GM23338 (cell line): Measurements from ENCODE around the gene KMT2C. TPM values are rescaled to one million over a fixed set of nuclear protein-coding genes. Genes with fewer than 3 reads are reported as not detected.

Experiments
- ATAC-seq: fragments of 200-7000 bp; cut with Tn5 transposase; 3 replicates; pipeline ENCODE4 v1.9.1; 2020
- DNase-seq: peaks from one replicate; pipeline ENCODE4 v3.0.0-alpha.2; 2015; ENCODE audit warnings: low spot score
- H2AFZ ChIP-seq: fragments of 200-600 bp; sonication (generic); 2 replicates; pipeline ENCODE4 v1.8.0; 2016; ENCODE audit warnings: antibody characterized with exemption, mild to moderate bottlenecking, moderate library complexity
- H3F3A ChIP-seq: fragments of 200-600 bp; sonication (generic); replicated peaks from 2 replicates; pipeline ENCODE4 v1.8.0; 2017; ENCODE audit warnings: antibody characterized with exemption, mixed run types, low read depth
- H3K27ac ChIP-seq: fragments of 200-600 bp; sonication (generic); 2 replicates; pipeline ENCODE4 v1.6.1; 2016; ENCODE audit warnings: low read depth
- H3K27me3 ChIP-seq: fragments of 200-600 bp; sonication (generic); 2 replicates; pipeline ENCODE4 v1.8.0; 2016; ENCODE audit warnings: mild to moderate bottlenecking, mixed run types, moderate library complexity; ENCODE audit not compliant: insufficient read depth
- H3K36me3 ChIP-seq: fragments of 200-600 bp; sonication (generic); 2 replicates; pipeline ENCODE4 v1.8.0; 2016; ENCODE audit warnings: mild to moderate bottlenecking; ENCODE audit not compliant: insufficient read depth
- H3K4me1 ChIP-seq: fragments of 200-600 bp; sonication (generic); 2 replicates; pipeline ENCODE4 v1.8.0; 2016; ENCODE audit warnings: mild to moderate bottlenecking, moderate library complexity; ENCODE audit not compliant: insufficient read depth
- H3K4me2 ChIP-seq: fragments of 200-600 bp; sonication (generic); 2 replicates; pipeline ENCODE4 v1.7.1; 2017; ENCODE audit warnings: mixed run types
- H3K4me3 ChIP-seq: fragments of 200-600 bp; sonication (generic); 2 replicates; pipeline ENCODE4 v1.6.1; 2016; ENCODE audit warnings: mixed run types
- H3K79me2 ChIP-seq: fragments of 200-600 bp; sonication (generic); replicated peaks from 2 replicates; pipeline ENCODE4 v1.8.0; 2017; ENCODE audit warnings: mild to moderate bottlenecking; ENCODE audit not compliant: insufficient read depth
- H3K9me2 ChIP-seq: fragments of 200-600 bp; sonication (generic); 2 replicates; pipeline ENCODE4 v1.8.0; 2017; ENCODE audit not compliant: insufficient read depth
- H4K20me1 ChIP-seq: fragments of 200-600 bp; sonication (generic); replicated peaks from 2 replicates; pipeline ENCODE4 v1.8.0; 2017; ENCODE audit warnings: mild to moderate bottlenecking; ENCODE audit not compliant: insufficient read depth
- H3K27ac Mint-ChIP-seq: 2 replicates; pipeline ENCODE4 v1.8.0; 2020; ENCODE audit warnings: inconsistent platforms, mild to moderate bottlenecking, moderate library complexity, mixed read lengths
- H3K27me3 Mint-ChIP-seq: 3 replicates; pipeline ENCODE4 v1.8.0; 2022; ENCODE audit warnings: low read depth, mild to moderate bottlenecking, moderate library complexity, mixed read lengths, inconsistent platforms; ENCODE audit not compliant: insufficient read depth, poor library complexity
- H3K36me3 Mint-ChIP-seq: 3 replicates; pipeline ENCODE4 v1.8.0; 2021; ENCODE audit warnings: low read depth, mild to moderate bottlenecking, inconsistent platforms, moderate library complexity, mixed read lengths
- H3K4me1 Mint-ChIP-seq: 3 replicates; pipeline ENCODE4 v1.8.0; 2020; ENCODE audit warnings: mild to moderate bottlenecking, inconsistent platforms, mixed read lengths
- H3K4me3 Mint-ChIP-seq: 3 replicates; pipeline ENCODE4 v1.8.0; 2021; ENCODE audit warnings: moderate library complexity, mild to moderate bottlenecking, inconsistent platforms, mixed read lengths
- H3K9me3 Mint-ChIP-seq: 3 replicates; pipeline ENCODE4 v1.8.0; 2020; ENCODE audit warnings: moderate library complexity, mild to moderate bottlenecking, inconsistent platforms, mixed read lengths
- EZH2 ChIP-seq: fragments of 200-600 bp; sonication (generic); IDR thresholded peaks from one replicate; pipeline ENCODE4 v1.8.0; 2017; ENCODE audit warnings: antibody characterized with exemption, mild to moderate bottlenecking, low read depth; ENCODE audit not compliant: unreplicated experiment
- JUNB ChIP-seq: IDR thresholded peaks from one replicate; pipeline ENCODE4 v1.6.1; 2016; ENCODE audit warnings: antibody characterized with exemption; ENCODE audit not compliant: unreplicated experiment
- NANOG ChIP-seq: IDR thresholded peaks from 2 replicates; pipeline ENCODE4 v1.6.1; 2016; ENCODE audit warnings: antibody characterized with exemption, borderline replicate concordance
- POLR2AphosphoS5 ChIP-seq: IDR thresholded peaks from 2 replicates; pipeline ENCODE4 v1.6.1; 2016; ENCODE audit warnings: antibody characterized with exemption, low read depth
- ZNF331 ChIP-seq: fragments of 250-450 bp; sonication (Bioruptor Pico); IDR thresholded peaks from 2 replicates; pipeline ENCODE4 v1.5.0; 2020; ENCODE audit warnings: low read depth, mild to moderate bottlenecking, moderate library complexity
- polyA plus RNA-seq: library from polyadenylated mRNA; unstranded; fragments of >200 nt; fragmentation: Nextera tagmentation; extraction: Ambion mirVana; gene quantifications from 2 replicates; pipeline ENCODE4 v1.2.1, GENCODE V29; 2016
- total RNA-seq: library from RNA; depleted of rRNA; stranded (reverse); fragments of >200 nt; shearing (Covaris generic); gene quantifications from 2 replicates; pipeline ENCODE4 v1.2.3, GENCODE V29; 2014
- TF ChIP-seq, protein P1 (sequence below): IDR thresholded peaks from one replicate; pipeline ENCODE4 v1.6.1; 2018; ENCODE audit warnings: antibody characterized with exemption; ENCODE audit not compliant: unreplicated experiment
- TF ChIP-seq, protein P2 (sequence below): IDR thresholded peaks from 2 replicates; pipeline ENCODE4 v1.6.1; 2016; ENCODE audit warnings: antibody characterized with exemption
- TF ChIP-seq, protein P3 (sequence below), 2 experiments: fragments of 200-600 bp in 1 of 2; sonication (generic) in 1 of 2; conservative IDR thresholded peaks; 2 replicates each; pipeline versions ENCODE4 v1.5.1 to v1.6.1; 2016 to 2017; ENCODE audit warnings: antibody characterized with exemption in 2 of 2, low read depth in 2 of 2, mild to moderate bottlenecking in 2 of 2, moderate library complexity in 1 of 2

Gene KMT2C
- total and polyA plus RNA-seq, 2 experiments from 2014 or later: 11.4 to 39.0 TPM

DNA sequence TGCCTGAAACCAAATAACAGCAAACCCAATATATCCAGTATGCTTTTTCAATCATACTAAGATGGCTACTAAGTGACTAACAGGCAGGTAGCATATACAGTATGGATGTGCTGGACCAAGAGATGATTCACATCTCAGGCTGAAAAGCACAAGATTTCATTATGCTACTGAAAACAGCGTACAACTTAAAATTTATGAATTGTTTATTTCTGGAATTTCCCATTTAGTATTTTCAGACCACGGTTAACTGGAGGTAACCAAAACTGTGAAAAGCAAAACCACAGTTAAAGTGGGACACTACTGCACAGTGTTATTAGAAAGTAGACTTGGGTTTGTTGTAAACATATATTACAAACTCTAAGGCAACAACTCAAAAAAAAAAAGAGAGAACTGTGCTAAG, 91.5 kb downstream of the KMT2C start:
- no peaks in the 10 kb centered on the region for H3F3A ChIP-seq
- H3K9me2 ChIP-seq: no peaks in the 10 kb centered on the region
- H3K4me2 ChIP-seq: no peak overlapping the region
- H4K20me1 ChIP-seq: no peaks in the 10 kb centered on the region; the same call in 1 of the 2 replicates
- peaks cover 13% of the 10 kb centered on the region; the same call in 2 of the 3 replicates for H3K9me3 Mint-ChIP-seq
- no peaks in the 10 kb centered on the region; the same call in 2 of the 3 replicates for H3K4me1 Mint-ChIP-seq
- TF ChIP-seq ZNF331 (CRISPR knock-in tag): no peak
- TF ChIP-seq, protein P1, sequence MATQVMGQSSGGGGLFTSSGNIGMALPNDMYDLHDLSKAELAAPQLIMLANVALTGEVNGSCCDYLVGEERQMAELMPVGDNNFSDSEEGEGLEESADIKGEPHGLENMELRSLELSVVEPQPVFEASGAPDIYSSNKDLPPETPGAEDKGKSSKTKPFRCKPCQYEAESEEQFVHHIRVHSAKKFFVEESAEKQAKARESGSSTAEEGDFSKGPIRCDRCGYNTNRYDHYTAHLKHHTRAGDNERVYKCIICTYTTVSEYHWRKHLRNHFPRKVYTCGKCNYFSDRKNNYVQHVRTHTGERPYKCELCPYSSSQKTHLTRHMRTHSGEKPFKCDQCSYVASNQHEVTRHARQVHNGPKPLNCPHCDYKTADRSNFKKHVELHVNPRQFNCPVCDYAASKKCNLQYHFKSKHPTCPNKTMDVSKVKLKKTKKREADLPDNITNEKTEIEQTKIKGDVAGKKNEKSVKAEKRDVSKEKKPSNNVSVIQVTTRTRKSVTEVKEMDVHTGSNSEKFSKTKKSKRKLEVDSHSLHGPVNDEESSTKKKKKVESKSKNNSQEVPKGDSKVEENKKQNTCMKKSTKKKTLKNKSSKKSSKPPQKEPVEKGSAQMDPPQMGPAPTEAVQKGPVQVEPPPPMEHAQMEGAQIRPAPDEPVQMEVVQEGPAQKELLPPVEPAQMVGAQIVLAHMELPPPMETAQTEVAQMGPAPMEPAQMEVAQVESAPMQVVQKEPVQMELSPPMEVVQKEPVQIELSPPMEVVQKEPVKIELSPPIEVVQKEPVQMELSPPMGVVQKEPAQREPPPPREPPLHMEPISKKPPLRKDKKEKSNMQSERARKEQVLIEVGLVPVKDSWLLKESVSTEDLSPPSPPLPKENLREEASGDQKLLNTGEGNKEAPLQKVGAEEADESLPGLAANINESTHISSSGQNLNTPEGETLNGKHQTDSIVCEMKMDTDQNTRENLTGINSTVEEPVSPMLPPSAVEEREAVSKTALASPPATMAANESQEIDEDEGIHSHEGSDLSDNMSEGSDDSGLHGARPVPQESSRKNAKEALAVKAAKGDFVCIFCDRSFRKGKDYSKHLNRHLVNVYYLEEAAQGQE: no peak
- TF ChIP-seq, protein P2, sequence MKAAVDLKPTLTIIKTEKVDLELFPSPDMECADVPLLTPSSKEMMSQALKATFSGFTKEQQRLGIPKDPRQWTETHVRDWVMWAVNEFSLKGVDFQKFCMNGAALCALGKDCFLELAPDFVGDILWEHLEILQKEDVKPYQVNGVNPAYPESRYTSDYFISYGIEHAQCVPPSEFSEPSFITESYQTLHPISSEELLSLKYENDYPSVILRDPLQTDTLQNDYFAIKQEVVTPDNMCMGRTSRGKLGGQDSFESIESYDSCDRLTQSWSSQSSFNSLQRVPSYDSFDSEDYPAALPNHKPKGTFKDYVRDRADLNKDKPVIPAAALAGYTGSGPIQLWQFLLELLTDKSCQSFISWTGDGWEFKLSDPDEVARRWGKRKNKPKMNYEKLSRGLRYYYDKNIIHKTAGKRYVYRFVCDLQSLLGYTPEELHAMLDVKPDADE: no peak
- no peaks in the 10 kb centered on the region for H3K36me3 ChIP-seq
- DNase-seq (no peak), ATAC-seq (no peak)
- H2AFZ ChIP-seq: no peak overlapping the region
- no peaks in the 10 kb centered on the region for H3K27me3 Mint-ChIP-seq
- H3K4me3 ChIP-seq: no peak overlapping the region
- H3K27ac ChIP-seq: no peak overlapping the region
- peaks cover 20% of the 10 kb centered on the region for H3K36me3 Mint-ChIP-seq
- no peak overlapping the region for H3K27ac Mint-ChIP-seq
- peaks cover 35% of the 10 kb centered on the region; the same call in 1 of the 2 replicates for H3K79me2 ChIP-seq
- no peaks in the 10 kb centered on the region for H3K4me1 ChIP-seq
- H3K27me3 ChIP-seq: no peaks in the 10 kb centered on the region
- no peak overlapping the region for H3K4me3 Mint-ChIP-seq

DNA sequence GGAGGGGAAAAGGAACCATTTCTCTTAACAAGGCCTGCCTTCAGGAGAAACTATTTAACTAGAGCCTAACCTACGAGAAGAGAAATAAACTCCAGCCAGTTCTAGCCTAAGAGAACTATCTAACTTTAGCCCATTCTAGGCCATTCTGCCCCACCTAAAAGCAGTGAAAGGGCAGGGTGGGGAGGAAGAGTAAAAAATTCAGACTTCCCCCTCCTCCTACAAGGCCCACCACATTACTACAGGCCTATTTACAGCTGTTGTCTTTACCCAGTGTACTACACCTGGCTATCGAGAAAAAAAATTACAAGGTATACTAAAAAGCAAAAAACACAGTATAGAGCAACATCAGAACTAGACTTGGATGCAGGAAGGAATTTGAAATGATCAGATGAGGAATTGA, 93.0 kb downstream of the KMT2C start:
- Histone ChIP-seq H3K27me3 (no peaks in the 10 kb centered on the region), H4K20me1 (peaks cover 4% of the 10 kb centered on the region; the same call in 1 of the 2 replicates), H3F3A (no peaks in the 10 kb centered on the region), H3K9me2 (no peaks in the 10 kb centered on the region), H3K4me3 (no peak overlapping the region), H3K79me2 (peaks cover 38% of the 10 kb centered on the region; the same call in 1 of the 2 replicates), H3K27ac (no peak overlapping the region; the same call in 1 of the 2 replicates), H3K36me3 (no peaks in the 10 kb centered on the region), H3K4me1 (no peaks in the 10 kb centered on the region), H3K4me2 (no peak overlapping the region), H2AFZ (no peak overlapping the region)
- peaks cover 3% of the 10 kb centered on the region; the same call in 2 of the 3 replicates for H3K4me1 Mint-ChIP-seq
- DNase-seq: no peak
- no peak overlapping the region for H3K4me3 Mint-ChIP-seq
- no peaks in the 10 kb centered on the region for H3K27me3 Mint-ChIP-seq
- peaks cover 6% of the 10 kb centered on the region; the same call in 2 of the 3 replicates for H3K36me3 Mint-ChIP-seq
- H3K9me3 Mint-ChIP-seq: peaks cover 4% of the 10 kb centered on the region; the same call in 1 of the 3 replicates
- H3K27ac Mint-ChIP-seq: no peak overlapping the region
- ATAC-seq: no peak
- TF ChIP-seq POLR2AphosphoS5: no peak
- TF ChIP-seq, protein P3, sequence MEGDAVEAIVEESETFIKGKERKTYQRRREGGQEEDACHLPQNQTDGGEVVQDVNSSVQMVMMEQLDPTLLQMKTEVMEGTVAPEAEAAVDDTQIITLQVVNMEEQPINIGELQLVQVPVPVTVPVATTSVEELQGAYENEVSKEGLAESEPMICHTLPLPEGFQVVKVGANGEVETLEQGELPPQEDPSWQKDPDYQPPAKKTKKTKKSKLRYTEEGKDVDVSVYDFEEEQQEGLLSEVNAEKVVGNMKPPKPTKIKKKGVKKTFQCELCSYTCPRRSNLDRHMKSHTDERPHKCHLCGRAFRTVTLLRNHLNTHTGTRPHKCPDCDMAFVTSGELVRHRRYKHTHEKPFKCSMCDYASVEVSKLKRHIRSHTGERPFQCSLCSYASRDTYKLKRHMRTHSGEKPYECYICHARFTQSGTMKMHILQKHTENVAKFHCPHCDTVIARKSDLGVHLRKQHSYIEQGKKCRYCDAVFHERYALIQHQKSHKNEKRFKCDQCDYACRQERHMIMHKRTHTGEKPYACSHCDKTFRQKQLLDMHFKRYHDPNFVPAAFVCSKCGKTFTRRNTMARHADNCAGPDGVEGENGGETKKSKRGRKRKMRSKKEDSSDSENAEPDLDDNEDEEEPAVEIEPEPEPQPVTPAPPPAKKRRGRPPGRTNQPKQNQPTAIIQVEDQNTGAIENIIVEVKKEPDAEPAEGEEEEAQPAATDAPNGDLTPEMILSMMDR (conservative IDR thresholded peaks at IDR 0.05; ENCODE audit: low read depth in 2 of 2): no peak
- no peak for TF ChIP-seq JUNB
- no peak for TF ChIP-seq EZH2
- no peak for TF ChIP-seq NANOG
- TF ChIP-seq, protein P1: no peak
